WTC11 (cell line): Measurements from ENCODE around the gene GPX1. TPM values are rescaled to one million over a fixed set of nuclear protein-coding genes. Genes with fewer than 3 reads are reported as not detected.

ENCODE experiments used
- ATAC-seq: fragments of 200-7000 bp; cut with Tn5 transposase; 2 replicates; pipeline ENCODE4 v1.10.0; 2021; ENCODE audit warnings: mild to moderate bottlenecking, moderate library complexity
- Bru-seq: library from RNA; stranded (reverse); fragments of 400-500 nt; gene quantifications from one replicate; lab custom pipeline; 2021; lab: Mats Ljungman, UMichigan
- CTCF ChIA-PET: fragments of 300-600 bp; sonication (Branson Sonifier 250); formaldehyde crosslinking; loops from one replicate; lab custom pipeline; 2021; ENCODE audit warnings: antibody characterized with exemption; lab: Charles Lee
- POLR2A ChIA-PET: fragments of 350-600 bp; sonication (Branson Sonifier 250); formaldehyde crosslinking; loops from one replicate; lab custom pipeline; 2021; ENCODE audit warnings: antibody characterized with exemption; lab: Charles Lee
- DNase-seq: peaks from one replicate; pipeline ENCODE4 v3.0.0; 2021; ENCODE audit warnings: low spot score
- H3K27ac Mint-ChIP-seq: 2 replicates; pipeline ENCODE4 v1.8.0; 2021; ENCODE audit warnings: mixed read lengths
- H3K27me3 Mint-ChIP-seq: 2 replicates; pipeline ENCODE4 v1.8.0; 2021; ENCODE audit warnings: low read depth, mild to moderate bottlenecking, moderate library complexity, mixed read lengths
- H3K36me3 Mint-ChIP-seq: 2 replicates; pipeline ENCODE4 v1.8.0; 2021; ENCODE audit warnings: mixed read lengths
- H3K4me1 Mint-ChIP-seq: 2 replicates; pipeline ENCODE4 v1.8.0; 2022; ENCODE audit warnings: mixed read lengths
- H3K4me3 Mint-ChIP-seq: 2 replicates; pipeline ENCODE4 v1.8.0; 2021; ENCODE audit warnings: mild to moderate bottlenecking, moderate library complexity, mixed read lengths
- H3K9me3 Mint-ChIP-seq: 2 replicates; pipeline ENCODE4 v1.8.0; 2021; ENCODE audit warnings: mixed read lengths
- AR ChIP-seq: fragments of 250-450 bp; sonication (Bioruptor Pico); IDR thresholded peaks from 2 replicates; pipeline ENCODE4 v1.9.0; 2021; ENCODE audit warnings: mild to moderate bottlenecking
- CBFB ChIP-seq: sonication (generic); formaldehyde crosslinking; IDR thresholded peaks from 2 replicates; pipeline ENCODE4 v1.8.1; 2022; ENCODE audit warnings: mild to moderate bottlenecking, low read depth, missing genetic modification reagents
- CREB1 ChIP-seq: sonication (generic); formaldehyde crosslinking; IDR thresholded peaks from 2 replicates; pipeline ENCODE4 v1.8.0; 2023; ENCODE audit warnings: mild to moderate bottlenecking, missing genetic modification reagents
- E2F5 ChIP-seq: sonication (generic); formaldehyde crosslinking; IDR thresholded peaks from 2 replicates; pipeline ENCODE4 v1.8.1; 2022; ENCODE audit warnings: mild to moderate bottlenecking, moderate library complexity, missing genetic modification reagents
- EMX1 ChIP-seq: fragments of 250-450 bp; sonication (Bioruptor Pico); IDR thresholded peaks from 2 replicates; pipeline ENCODE4 v1.8.0; 2021; ENCODE audit warnings: mild to moderate bottlenecking
- ETV6 ChIP-seq: sonication (generic); formaldehyde crosslinking; IDR thresholded peaks from 2 replicates; pipeline ENCODE4 v1.8.1; 2022; ENCODE audit warnings: mild to moderate bottlenecking, missing genetic modification reagents
- FOXP1 ChIP-seq: sonication (generic); formaldehyde crosslinking; IDR thresholded peaks from 2 replicates; pipeline ENCODE4 v1.8.0; 2022; ENCODE audit warnings: missing genetic modification reagents, mild to moderate bottlenecking, moderate library complexity, borderline replicate concordance
- FOXP4 ChIP-seq: sonication (generic); formaldehyde crosslinking; IDR thresholded peaks from 2 replicates; pipeline ENCODE4 v1.8.0; 2022; ENCODE audit warnings: mild to moderate bottlenecking, missing genetic modification reagents
- GTF2I ChIP-seq: fragments of 250-450 bp; sonication (Bioruptor Pico); conservative IDR thresholded peaks from 2 replicates; pipeline ENCODE4 v1.4.0; 2021; ENCODE audit warnings: mild to moderate bottlenecking
- JAZF1 ChIP-seq: fragments of 250-450 bp; sonication (Bioruptor Pico); IDR thresholded peaks from 2 replicates; pipeline ENCODE4 v1.9.0; 2021; ENCODE audit warnings: moderate library complexity, mild to moderate bottlenecking, inconsistent platforms
- MAX ChIP-seq: sonication (generic); formaldehyde crosslinking; IDR thresholded peaks from 2 replicates; pipeline ENCODE4 v1.8.0; 2022; ENCODE audit warnings: mild to moderate bottlenecking, missing genetic modification reagents
- MLX ChIP-seq: sonication (generic); formaldehyde crosslinking; IDR thresholded peaks from 2 replicates; pipeline ENCODE4 v1.8.1; 2023; ENCODE audit warnings: mild to moderate bottlenecking, missing genetic modification reagents, moderate library complexity
- NFYB ChIP-seq: sonication (generic); formaldehyde crosslinking; conservative IDR thresholded peaks from 2 replicates; pipeline ENCODE4 v1.8.0; 2022; ENCODE audit warnings: low read depth, missing genetic modification reagents
- NR3C1 ChIP-seq: sonication (generic); formaldehyde crosslinking; conservative IDR thresholded peaks from 2 replicates; pipeline ENCODE4 v1.8.1; 2023; ENCODE audit warnings: low read depth, mild to moderate bottlenecking, missing genetic modification reagents
- OVOL2 ChIP-seq: fragments of 250-450 bp; sonication (Bioruptor Pico); IDR thresholded peaks from 2 replicates; pipeline ENCODE4 v1.9.0; 2021; ENCODE audit warnings: mild to moderate bottlenecking, borderline replicate concordance
- STAT6 ChIP-seq: sonication (generic); formaldehyde crosslinking; conservative IDR thresholded peaks from 2 replicates; pipeline ENCODE4 v1.8.1; 2023; ENCODE audit warnings: mild to moderate bottlenecking, low read depth, missing genetic modification reagents, moderate library complexity
- TP53 ChIP-seq: sonication (generic); formaldehyde crosslinking; IDR thresholded peaks from 2 replicates; pipeline ENCODE4 v1.8.1; 2023; ENCODE audit warnings: mild to moderate bottlenecking, missing genetic modification reagents
- USF1 ChIP-seq: sonication (generic); formaldehyde crosslinking; IDR thresholded peaks from 2 replicates; pipeline ENCODE4 v1.8.0; 2022; ENCODE audit warnings: mild to moderate bottlenecking, missing genetic modification reagents
- ZBTB21 ChIP-seq: sonication (generic); formaldehyde crosslinking; IDR thresholded peaks from 2 replicates; pipeline ENCODE4 v1.8.1; 2023; ENCODE audit warnings: mild to moderate bottlenecking, missing genetic modification reagents, borderline replicate concordance
- ZMAT4 ChIP-seq: fragments of 250-450 bp; sonication (Bioruptor Pico); IDR thresholded peaks from 2 replicates; pipeline ENCODE4 v1.9.0; 2021; ENCODE audit warnings: mild to moderate bottlenecking
- ZNF138 ChIP-seq: sonication (generic); formaldehyde crosslinking; conservative IDR thresholded peaks from 2 replicates; pipeline ENCODE4 v1.8.1; 2022; ENCODE audit warnings: mild to moderate bottlenecking, moderate library complexity, missing genetic modification reagents
- ZNF263 ChIP-seq: sonication (generic); formaldehyde crosslinking; IDR thresholded peaks from 2 replicates; pipeline ENCODE4 v1.8.1; 2022; ENCODE audit warnings: low read depth, mild to moderate bottlenecking, moderate library complexity, missing genetic modification reagents
- ZNF416 ChIP-seq: fragments of 250-450 bp; sonication (Bioruptor Pico); IDR thresholded peaks from 2 replicates; pipeline ENCODE4 v1.9.0; 2021; ENCODE audit warnings: mild to moderate bottlenecking, inconsistent platforms
- long read RNA-seq, 3 experiments: library from RNA in 1 of 3; library from capped mRNA in 1 of 3; library from polyadenylated mRNA in 1 of 3; unstranded in 2 of 3; stranded (forward) in 1 of 3; transcript quantifications; one replicate each; pipeline ENCODE4 v2.0.0, GENCODE V29; 2021
- total RNA-seq: library from RNA; stranded (reverse); gene quantifications from 3 replicates; pipeline ENCODE4 v1.2.3, GENCODE V29; 2021

GPX1 gene
- total RNA-seq (305 to 323 TPM (median 321 TPM) in 3 replicates), Bru-seq, nascent RNA (percentile 86 among the genes with signal in this experiment)
- long read RNA-seq, experiment 1, transcript GPX1-201 (1 exons, 1,135 nt), result minor isoform, 5 of 285 reads
- long read RNA-seq, experiment 1, transcript GPX1-202 (2 exons, 1,151 nt), result major isoform, 276 of 285 reads
- long read RNA-seq, experiment 1, partial matches to known transcripts, result 0 of 285 reads
- long read RNA-seq, experiment 1, other reads (novel, unspliced or antisense), result 1 of 285 reads
- long read RNA-seq, experiment 2, transcript GPX1-202 (2 exons, 1,151 nt), result major isoform, 480 of 545 reads
- long read RNA-seq, experiment 2, transcript GPX1-201 (1 exons, 1,135 nt), result minor isoform, 34 of 545 reads
- long read RNA-seq, experiment 2, partial matches to known transcripts, result 0 of 545 reads
- long read RNA-seq, experiment 2, other reads (novel, unspliced or antisense), result 27 of 545 reads
- long read RNA-seq, experiment 3, transcript GPX1-201 (1 exons, 1,135 nt), result minor isoform, 6 of 1,343 reads
- long read RNA-seq, experiment 3, transcript GPX1-202 (2 exons, 1,151 nt), result major isoform, 1,329 of 1,343 reads
- long read RNA-seq, experiment 3, partial matches to known transcripts, result 0 of 1,343 reads
- long read RNA-seq, experiment 3, other reads (novel, unspliced or antisense), result 7 of 1,343 reads

GRCh38 chr3:49358217-49358883, at the start of gene GPX1:
GPX1 (minus strand) TSS chr3:49358353; CDS start chr3:49358278, 75 bp downstream.
- peak; percentile 96 for ATAC-seq
- CTCF ChIA-PET, result interaction anchor here (0.8 to 3.2 kb wide), 9 partner anchors 12 to 187 kb away, joined by 3 to 25 read pairs (median 4); partner anchors contain the start of genes KLHDC8B, RHOA and USP4
- Mint-ChIP-seq H3K36me3 (peaks cover 52% of the 10 kb centered on the region), H3K9me3 (peaks cover 3% of the 10 kb centered on the region), H3K4me1 (peaks cover 23% of the 10 kb centered on the region), H3K27me3 (no peaks in the 10 kb centered on the region; the same call in 1 of the 2 replicates), H3K27ac (peak within 1 kb of the TSS; percentile 98), H3K4me3 (peak within 1 kb of the TSS; percentile 95)
- POLR2A ChIA-PET, result interaction anchor here (0.5 to 1.6 kb wide), 4 partner anchors 18 to 141 kb away, joined by 3 to 15 read pairs (median 4); partner anchors contain the start of genes RHOA and USP4
- peak; percentile 97 for DNase-seq
- TF ChIP-seq ETV6 (peak; percentile 67; the same call in 1 of the 2 replicates), ZNF263 (CRISPR knock-in tag) (peak; percentile 92), USF1 (CRISPR knock-in tag) (peak; percentile 97), TP53 (CRISPR knock-in tag) (peak; percentile 90), NR3C1 (CRISPR knock-in tag) (0 out of 2 replicates have a peak, but pooled peaks have one; percentile 22), AR (CRISPR knock-in tag) (peak; percentile 54; the same call in 1 of the 2 replicates), STAT6 (CRISPR knock-in tag) (peak; percentile 70; the same call in 1 of the 2 replicates), GTF2I (CRISPR knock-in tag) (peak; percentile 37; the same call in 1 of the 2 replicates), CBFB (CRISPR knock-in tag) (peak; percentile 93; the same call in 1 of the 2 replicates), MLX (CRISPR knock-in tag) (no peak), ZBTB21 (CRISPR knock-in tag) (peak; percentile 90), NFYB (CRISPR knock-in tag) (peak; percentile 55; the same call in 1 of the 2 replicates), ZNF416 (CRISPR knock-in tag) (no peak), FOXP4 (CRISPR knock-in tag) (0 out of 2 replicates have a peak, but pooled peaks have one; percentile 35), OVOL2 (CRISPR knock-in tag) (no peak), JAZF1 (CRISPR knock-in tag) (no peak), MAX (CRISPR knock-in tag) (peak; percentile 98), E2F5 (CRISPR knock-in tag) (no peak; the same call in 1 of the 2 replicates), FOXP1 (CRISPR knock-in tag) (peak; percentile 80; the same call in 1 of the 2 replicates), ZMAT4 (no peak), EMX1 (CRISPR knock-in tag) (peak; percentile 87; the same call in 1 of the 2 replicates), ZNF138 (CRISPR knock-in tag) (peak; percentile 85), CREB1 (no peak)
